Measurements from ENCODE around the gene HIPK2.
"Not testable (repeated sequence)": the region's sequence is repeated elsewhere in the genome, so short reads cannot be mapped to it uniquely, and the experiment has no call there.

Gene HIPK2

GRCh38 chr7:139691253-139691781, 86.5 kb downstream of the HIPK2 start:
- DNase-seq: no peak

DNA sequence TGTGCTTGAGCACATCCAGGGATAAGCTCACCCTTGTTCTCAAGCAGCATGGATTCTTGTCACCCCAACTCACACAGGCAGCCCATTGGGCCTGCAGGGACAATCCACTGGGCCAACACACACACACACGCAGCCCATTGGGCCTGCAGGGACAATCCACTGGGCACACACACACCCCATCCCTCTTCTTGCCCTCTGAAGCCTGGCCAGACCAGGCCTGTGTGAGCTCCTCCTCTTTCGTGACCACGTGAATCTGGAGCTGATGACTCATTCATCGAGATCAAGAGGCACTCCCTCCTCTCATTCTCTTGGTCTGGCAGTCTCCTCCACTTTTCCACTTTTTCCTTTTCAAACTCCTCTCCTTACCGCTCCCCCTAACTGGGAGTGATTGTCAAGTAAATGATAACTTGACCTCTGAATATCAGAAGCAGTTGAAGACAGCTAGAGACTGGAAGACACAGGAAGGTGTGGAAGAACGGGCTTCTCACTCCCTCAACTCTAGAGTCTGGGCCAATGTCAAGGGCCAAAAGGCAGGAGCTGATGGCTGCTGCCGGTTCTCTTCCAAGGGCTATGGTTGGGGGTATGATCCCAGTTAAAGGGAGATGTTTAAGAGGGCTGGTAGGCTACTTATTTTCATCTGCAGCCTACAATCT, 89.7 kb downstream of the HIPK2 start:
- no peak for DNase-seq

- no peak for DNase-seq
Observed at GRCh38 chr7:139687211-139687954, 90.4 kb downstream of the HIPK2 start.

GRCh38 chr7:139683137-139683921, 94.5 kb downstream of the HIPK2 start:
- DNase-seq: no peak

GRCh38 chr7:139682136-139683013, 95.4 kb downstream of the HIPK2 start:
- DNase-seq: no peak

- DNase-seq: no peak
Observed at GRCh38 chr7:139681812-139682135, 96.0 kb downstream of the HIPK2 start.

- DNase-seq: no peak
Observed at GRCh38 chr7:139681463-139681755, 96.4 kb downstream of the HIPK2 start.

DNA sequence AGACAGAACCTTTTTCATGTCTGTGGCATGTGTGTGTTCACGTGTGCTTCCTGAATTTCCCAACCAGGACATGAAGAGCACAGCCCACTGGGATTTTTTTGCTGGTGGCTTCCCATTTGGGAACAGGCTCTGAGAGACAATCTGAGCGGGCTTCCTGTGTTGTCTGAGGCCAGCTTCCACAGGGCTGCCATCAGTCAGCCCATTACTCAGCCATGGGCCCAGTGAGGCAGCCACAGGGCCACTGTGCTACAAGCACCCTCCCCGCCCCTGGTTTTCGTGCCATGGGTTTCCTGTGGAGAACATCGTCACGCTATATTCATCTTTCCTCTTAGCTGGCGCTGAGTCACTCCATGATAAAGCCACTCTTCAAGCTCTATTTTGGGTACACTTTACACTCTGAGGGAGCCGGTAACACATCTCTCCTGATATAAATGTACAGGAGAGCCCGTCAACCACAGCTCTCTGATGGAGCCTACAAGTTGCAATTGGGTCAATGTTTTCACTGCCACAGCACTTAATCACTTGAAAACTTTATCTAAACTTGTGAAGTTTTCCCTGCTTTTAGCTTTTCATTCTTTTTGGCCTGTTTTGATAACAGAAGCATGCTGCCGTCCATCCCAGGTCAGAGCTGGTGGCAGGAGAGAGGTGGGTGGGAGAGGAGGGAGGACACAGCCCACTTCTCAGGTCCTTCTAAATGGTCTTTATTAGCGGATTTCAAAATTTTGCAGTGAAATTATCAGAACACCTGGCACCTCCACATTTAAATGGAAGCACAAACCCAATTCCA, 96.9 kb downstream of the HIPK2 start:
- DNase-seq: no peak

- DNase-seq: no peak
Observed at GRCh38 chr7:139679731-139680594, 97.8 kb downstream of the HIPK2 start.

GRCh38 chr7:139676390-139676789, 101.4 kb downstream of the HIPK2 start:
- no peak for DNase-seq

DNA sequence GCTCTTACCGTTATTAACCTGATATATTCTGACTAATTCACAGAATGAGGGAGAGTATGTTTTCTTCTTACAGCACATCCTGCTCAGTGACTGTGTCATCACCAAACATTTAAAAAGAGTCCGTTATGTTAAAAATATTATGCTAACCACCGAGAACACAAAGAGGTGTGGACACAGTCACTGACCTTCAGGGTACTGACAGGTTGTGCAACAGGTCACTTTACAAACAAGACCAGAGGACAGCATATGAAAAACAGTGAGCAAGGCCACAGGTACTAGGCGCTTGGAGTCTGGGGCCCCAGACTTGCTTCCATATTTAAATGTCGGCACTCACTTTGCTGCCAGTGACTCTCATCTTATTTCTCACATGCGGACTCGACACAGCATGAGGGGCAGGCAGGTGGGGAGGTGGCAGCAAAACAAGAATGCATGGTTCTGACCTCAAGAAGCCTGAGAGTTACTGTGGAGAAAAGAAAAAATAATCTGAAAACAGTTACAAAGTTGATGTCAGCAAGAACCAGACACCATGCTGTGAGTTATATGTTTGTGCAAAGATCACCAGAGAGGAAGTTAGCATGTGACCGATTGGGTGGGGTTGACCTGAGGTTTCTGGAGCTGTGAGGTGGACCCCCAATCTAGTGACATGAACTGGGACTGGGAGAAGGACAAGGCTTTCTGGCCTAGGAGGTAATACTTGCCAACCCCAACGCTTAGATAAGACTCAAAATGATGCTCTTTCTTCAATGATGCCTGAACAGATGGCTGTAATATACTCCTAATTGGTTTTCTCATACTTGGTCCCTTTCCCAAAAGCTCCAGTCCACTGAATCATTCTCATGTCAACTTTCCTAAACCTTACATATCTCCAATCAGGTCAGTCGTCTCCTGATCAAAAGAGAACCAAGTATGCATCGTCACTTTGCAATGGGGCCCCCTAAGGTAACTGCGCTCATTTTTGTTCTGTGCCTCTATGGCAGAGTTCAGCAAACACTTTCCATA, 102.4 kb downstream of the HIPK2 start:
- no peak for DNase-seq

DNA sequence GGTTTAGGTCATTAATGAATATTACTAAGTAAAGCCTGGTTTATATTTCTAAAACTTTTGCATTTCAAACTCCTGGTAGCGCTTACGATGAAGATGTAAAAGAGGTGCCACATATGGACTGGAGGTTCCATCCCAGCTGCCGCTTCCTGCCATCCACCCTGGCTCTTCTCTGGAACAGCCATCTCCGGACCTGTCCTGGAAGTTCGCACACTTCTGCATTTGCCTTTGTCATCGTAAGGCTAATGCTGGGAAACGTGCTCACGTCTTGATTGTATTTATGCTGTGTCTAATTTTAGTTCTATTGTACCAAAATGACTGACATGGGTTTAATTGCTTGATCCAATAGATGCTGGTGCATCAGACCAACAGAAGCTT, 103.1 kb downstream of the HIPK2 start:
- DNase-seq: no peak

DNA sequence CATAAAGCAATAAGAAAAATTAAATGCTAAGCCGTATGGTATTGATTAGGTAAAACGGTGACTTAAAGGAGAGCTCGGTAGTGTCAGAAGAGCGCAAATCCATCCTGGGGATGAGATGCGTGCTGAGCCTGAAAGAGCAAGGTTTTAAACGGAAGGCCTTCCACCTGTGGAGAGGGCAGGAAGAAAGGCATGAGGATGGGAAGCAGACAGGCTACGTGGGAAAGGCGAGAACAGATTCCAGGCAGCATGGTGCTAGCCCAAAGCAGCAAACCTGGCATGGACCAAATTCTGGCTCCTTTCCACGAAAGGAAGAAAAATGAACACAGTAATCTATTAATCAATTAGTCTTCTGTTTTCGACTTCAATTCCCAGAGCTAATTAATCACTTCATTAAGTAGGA, 103.5 kb downstream of the HIPK2 start:
- DNase-seq: no peak

DNA sequence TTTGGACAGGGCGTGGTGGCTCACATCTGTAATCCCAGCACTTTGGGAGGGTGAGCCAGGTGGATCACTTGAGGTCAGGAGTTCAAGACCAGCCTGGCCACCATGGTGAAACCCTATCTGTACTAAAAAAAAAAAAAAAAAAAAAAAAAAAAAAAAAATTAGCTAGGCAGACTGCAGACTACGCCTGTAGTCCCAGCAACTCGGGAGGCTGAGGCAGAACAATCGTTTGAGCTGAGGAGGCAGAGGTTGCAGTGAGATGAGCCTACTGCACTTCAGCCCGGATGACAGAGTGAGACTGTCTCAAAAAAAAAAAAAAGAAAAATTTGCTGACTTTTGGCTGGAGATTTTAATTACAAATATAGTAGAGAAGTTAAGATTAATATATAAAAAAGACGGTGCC, 104.0 kb downstream of the HIPK2 start:
- DNase-seq: no peak

GRCh38 chr7:139673230-139673629, 104.6 kb downstream of the HIPK2 start:
- no peak for DNase-seq

DNA sequence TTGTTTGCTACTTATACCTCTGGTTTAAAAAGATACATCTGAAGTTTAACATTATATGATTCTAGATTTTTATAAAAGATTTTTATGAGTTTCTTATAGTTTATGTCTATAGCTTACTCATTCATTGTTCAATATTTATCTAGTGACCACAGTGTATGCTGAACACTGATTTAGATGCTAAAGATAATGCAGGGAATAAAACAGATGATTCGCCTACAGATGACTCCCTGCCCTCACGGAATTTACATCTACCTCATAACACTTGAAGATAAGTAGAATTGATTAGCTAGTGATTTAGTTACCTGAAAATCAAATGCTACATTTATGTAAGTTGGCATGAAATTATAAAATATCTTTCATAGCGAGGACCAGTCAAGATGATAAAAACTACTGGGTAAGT, 105.8 kb downstream of the HIPK2 start:
- no peak for DNase-seq

GRCh38 chr7:139670662-139671061, 107.1 kb downstream of the HIPK2 start:
- DNase-seq: not testable (repeated sequence)

GRCh38 chr7:139669106-139670061, 108.4 kb downstream of the HIPK2 start:
- no peak for DNase-seq

- DNase-seq: no peak
Observed at GRCh38 chr7:139667377-139667776, 110.4 kb downstream of the HIPK2 start.

Measured in CD4-positive, alpha-beta T cell treated with Interleukin-21 for 1 hour (primary cell).